Measurements from ENCODE around the gene LMF2.

GRCh38 chr22:50505776-50506610 is 1.5 kb downstream of the LMF2 start:
- no peak for TF ChIP-seq CTCF (IDR thresholded peaks at IDR 0.05)
- TF ChIP-seq POLR2A (IDR thresholded peaks at IDR 0.05): no peak

Data from uterus (tissue), 2 donors.